Stimulated activated CD4-positive, alpha-beta T cell treated with anti-CD3 and anti-CD28 coated beads, TNF-alpha, amount 100 ng/mL, for 4 hours (primary cell): ENCODE results near the gene TCL1B.

ENCODE experiments used
- DNase-seq, 3 experiments: peaks; one replicate each; pipeline ENCODE4 v3.0.0-alpha.2; 2020; ENCODE audit warnings: low read depth in 3 of 3

The TCL1B gene

DNA sequence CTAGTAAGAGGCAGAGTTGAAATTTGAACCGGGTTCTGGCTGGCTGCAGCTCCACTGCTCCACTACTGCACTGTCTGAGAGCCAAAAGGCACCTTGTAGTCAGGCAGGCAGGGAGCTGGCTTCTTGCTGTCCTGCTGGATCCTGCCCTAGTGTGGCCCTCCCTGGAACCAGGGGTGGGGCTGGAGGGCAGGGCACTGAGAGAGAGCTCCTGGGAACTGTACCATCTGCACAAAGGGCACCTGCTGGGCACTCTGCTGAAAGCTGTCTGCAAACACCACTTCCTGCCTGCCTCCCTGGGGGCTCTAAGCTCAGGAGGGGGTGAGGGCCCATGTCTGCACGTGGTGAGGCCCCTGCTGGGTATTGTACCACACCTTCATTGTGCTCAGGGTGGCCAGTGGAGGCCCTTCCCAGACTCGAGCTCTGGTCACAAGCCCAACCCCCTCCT lies 19.0 kb upstream of the TCL1B start:
- no peak for DNase-seq

DNA sequence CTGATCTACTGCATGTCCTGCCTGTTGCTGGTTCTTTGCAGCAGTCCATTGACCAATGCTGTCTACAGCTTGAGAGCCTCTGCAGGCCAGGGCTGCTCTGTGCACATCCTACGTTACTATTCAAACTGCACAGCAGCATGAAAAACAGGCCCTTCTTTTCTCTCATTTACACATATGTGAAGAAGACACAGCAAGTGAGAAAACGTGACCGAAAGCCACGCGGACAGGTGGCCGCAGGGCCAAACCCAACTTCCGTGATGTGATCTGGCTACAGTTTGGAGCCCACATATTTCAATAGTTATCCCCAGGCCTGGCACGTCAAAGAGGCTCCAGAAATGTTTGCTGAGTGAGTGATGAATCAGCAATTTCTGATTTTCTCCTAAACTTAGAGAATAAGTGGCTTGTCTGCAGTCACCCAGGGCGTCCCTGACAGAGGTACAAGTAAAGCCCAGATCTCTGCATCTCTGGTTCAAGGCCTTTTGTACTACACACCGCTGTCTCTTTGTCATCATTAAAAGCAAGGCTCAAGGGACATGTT lies 17.9 kb upstream of the TCL1B start:
- DNase-seq: no peak

DNA sequence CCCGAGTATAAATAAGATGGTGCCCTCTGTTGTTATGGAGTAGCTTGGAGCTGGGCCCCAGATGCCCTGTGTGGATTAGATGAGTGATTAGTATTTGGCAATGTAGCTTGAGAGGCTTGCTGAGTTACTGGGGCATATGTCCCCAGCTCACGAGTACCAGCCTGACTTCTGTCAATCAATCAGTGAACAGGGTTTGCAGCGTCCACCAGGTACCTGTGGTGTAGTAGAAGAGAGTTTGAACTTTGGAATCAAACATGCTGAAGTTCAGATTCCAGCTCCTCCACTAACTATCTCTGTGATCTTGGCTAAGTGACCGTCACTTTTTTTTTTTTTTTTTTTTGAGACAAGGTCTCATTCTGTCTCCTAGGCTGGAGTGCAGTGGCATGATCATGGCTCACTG lies 11.6 kb upstream of the TCL1B start:
- no peak for DNase-seq

DNA sequence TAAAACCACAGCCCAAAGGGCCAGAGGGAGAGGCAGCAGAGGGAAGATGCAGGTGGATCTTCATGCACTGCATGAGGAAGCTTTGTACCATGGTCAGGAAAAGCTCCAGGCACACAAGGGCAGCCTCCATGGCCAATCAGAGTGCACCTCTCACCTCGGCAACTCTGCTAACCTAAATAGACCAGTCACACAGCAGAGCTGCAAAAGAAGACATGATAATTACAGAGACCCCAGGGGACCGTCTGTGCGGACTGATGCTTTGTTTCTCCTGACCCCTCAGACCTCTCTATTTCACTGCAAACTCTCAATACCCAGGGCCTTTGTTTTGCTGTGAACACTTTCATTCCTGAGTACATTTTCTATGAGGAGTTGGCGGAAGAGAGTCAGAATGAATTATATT lies 10.7 kb upstream of the TCL1B start:
- DNase-seq: no peak

DNA sequence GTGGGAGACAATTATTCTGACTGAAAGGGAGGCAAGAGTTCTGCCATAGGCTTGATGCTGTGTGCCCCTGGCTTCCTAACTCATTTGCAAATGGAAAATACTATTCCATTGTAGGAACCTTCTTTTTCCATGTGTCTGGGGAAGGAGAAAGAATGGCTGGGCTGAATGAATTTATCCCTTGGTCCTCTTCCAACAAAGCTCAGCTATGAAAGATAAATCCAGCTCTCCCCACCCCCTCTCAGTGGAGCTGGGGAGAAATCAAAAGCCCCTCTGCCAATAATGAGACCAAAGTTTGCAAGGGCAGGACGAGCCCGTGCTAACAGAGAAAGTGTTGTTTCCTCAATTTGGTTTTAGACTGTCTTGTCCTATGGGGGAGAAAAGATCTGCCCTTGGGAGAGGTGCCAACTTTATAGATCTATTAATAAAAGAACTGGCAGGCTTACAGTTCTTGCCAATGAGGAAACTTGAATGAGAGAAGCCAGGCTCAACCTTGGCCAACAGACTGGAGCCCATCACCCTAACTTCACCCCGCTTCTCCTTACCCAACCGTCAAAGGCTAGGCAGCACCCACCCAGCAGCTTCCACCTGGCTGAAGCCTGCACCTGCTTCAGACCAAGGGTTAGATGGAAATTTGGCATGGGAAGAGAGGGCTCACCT lies 8.9 kb upstream of the TCL1B start:
- no peak for DNase-seq

DNA sequence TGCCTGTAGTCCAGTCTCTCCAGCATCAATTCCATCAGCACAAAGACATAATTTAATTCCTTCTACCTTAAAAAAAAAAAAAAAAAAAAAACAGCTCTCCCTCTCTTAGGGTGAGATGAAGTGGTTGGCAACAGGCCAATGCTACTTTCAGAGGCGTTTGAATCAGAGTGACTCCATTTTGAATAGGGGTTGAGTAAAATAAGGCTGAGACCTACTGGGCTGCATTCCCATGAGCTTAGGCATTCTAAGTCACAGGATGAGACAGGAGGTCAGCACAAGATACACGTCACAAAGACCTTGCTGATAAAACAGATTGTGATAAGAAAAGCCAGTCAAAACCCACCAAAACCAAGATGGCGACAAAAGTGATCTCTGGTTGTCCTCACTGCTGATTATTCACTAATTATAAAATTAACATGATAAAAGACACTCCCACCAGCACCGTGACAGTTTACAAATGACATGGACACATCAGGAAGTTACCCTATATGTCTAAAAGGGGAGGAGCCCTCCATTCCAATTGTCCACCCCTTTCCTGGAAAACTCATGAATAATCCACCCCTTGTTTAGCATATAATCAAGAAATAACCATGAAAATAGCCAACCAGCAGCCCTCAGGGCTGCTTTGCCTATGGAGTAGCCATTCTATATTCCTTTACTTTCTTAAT lies 6.9 kb upstream of the TCL1B start:
- no peak for DNase-seq

DNA sequence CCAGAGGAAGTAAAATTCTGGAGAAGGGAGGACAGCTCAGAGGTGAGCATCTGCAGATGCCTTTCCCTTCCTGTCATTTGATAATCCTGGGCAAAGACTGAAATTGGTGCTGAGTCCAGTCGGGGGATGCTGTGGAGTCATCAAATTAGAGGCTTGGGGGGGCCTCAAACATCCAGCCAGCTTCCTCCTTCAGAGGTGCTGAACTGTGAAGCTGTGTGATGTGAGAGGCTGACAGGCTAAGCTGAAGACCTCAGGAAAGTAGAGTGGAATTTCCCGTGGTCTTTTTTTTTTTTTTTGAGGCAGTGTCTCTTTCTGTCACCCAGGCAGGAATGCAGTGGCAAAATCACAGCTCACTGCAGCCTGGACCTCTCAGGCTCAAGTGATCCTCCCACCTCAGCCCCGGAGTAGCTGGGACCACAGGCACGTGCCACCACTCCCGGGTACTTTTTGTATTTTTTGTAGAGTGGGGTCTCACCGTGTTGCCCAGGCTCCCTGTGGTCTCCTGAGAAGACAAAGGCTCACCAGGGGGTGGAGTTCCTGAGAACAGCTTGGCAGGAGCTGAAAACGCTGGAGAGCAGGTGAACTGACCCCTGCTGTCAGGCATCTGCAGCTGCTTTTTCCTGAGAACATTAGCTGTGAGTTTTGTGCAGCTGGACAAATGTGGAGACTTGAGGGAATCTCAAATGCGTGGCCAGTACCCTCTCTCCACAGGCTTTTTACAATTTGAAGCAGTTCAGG lies 6.1 kb upstream of the TCL1B start:
- no peak for DNase-seq

DNA sequence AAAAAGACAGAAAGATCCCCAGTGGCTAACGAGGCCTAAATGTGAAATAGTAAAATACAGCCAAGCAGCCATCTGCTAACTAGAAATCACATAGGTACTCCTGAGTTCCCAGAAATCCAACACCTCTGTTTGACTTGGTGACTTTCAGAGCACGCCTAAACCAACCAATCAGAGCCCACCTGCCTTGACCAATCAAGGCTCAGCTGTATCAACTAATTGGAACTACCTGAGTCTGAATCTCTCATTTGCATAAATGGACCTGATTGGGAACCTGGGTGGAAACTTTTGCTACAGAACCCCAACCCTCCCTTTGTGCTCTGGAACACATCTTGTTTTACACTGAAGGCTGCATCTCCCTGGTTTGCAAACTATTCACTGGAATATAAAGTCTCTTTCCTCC lies 5.1 kb upstream of the TCL1B start:
- no peak for DNase-seq

DNA sequence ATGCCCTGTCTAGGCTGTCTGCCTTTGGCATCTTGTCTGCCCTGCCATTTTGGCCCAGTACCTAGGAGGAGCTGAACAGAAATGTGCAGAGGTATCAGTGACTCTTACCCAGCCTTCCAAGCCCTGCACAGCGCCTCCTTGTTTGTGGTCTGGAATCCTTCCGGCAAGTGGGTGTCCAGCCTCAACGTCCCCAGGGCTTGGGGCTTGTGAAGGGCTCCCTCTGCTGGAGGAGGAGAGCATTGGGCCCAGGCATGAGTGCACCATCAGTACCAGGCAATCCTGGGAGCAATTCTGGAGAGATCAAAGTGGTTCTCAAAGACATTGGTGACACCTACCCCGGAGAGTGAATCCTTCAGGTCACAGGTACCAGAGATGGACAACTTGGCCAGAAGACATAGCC lies 2.4 kb upstream of the TCL1B start:
- no peak for DNase-seq

DNA sequence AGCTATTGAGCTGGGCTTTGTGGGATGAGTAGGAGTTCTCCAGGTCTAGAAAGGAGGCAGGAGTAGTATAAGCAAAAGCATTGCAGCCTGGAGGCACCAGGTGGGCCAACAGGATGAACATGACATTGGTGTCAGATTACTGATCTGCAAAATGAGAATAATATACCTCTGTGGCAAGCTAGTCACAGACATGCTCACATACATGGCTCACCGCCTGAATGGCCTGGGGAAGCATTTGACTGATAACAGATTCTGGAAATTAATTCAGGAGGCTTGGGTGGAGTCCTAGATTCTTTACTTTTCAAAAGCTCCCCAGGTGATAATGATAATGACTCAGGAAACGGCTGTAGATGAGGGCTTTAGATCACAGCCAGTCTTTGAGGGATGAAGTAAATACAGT lies 709 bp downstream of the TCL1B start:
- no peak for DNase-seq

DNA sequence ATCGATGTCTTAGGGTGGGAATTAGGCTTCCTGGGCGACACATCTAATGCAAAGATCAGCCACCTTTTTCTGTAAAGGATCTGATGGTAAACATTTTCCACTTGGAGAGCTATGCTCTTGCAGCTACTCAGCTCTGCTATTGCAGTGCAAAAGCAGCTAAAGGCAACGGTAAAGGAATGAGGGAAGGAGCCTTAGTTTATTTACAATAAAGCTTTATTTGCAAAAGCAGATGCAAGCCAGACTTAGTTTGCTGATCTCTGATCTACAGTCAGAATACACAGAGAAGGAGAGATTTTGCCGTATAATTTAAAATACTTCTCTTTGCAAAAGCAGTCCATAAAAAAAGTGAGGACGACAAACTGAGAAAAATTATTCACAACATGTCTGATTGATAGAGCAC lies 3.2 kb downstream of the TCL1B start:
- no peak for DNase-seq

DNA sequence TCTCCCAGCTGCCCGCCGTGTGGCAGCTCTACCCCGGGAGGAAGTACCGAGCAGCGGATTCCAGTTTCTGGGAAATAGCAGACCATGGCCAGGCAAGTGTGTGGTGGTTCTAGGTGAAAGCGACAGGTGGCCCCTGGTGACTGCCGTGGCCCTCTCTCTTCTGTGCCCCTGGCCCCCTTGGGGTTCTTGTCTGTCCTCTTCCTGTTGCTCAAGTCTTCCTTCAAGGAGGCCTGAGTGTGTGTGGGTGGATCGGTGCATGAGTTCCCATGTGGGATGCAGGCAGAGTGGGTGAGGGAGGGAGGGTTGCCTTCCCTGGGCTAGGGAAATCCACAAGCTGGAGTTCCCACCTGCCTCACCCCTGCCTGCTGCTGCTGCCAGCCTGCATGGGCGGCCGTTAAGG lies 4.6 kb downstream of the TCL1B start:
- DNase-seq: no peak

DNA sequence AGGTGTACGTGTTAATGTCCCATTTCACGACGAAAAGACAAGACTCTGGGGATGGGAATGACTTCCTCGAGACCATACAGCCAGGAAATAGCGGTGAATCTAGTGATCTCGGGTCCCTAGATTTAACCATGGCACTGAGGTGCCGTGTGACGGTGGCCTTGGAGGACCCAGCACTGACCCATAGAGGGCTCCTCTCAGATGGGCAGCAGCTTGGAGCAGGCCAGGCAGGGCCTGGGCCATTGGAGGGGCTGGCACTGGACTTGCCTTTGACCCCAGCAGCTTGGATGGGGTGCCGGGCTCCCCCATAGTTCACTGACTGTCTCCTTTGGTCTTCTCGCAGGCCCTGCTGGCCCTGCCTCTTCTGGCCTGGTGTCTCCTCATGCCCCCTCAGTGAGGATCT lies 5.4 kb downstream of the TCL1B start:
- no peak for DNase-seq

DNA sequence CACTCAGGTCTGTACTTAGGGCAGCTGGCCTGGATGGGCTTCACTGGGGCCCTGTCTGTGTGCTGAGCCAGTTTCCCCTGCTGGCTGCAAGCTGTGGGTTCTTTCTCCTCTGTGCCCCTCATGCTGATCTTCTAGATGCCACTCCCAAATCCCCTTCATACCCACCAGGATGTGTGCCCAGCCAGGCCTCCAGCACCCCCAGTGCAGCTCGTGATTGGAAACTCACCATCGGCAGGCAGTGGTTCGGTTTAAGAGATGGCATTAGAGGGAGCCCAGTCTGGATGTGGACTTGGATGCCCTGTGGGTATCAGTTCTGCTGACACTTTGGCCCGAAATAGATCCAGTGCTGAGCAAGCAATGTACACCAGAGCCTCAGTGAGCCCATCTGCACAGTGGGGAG lies 5.9 kb downstream of the TCL1B start:
- no peak for DNase-seq

DNA sequence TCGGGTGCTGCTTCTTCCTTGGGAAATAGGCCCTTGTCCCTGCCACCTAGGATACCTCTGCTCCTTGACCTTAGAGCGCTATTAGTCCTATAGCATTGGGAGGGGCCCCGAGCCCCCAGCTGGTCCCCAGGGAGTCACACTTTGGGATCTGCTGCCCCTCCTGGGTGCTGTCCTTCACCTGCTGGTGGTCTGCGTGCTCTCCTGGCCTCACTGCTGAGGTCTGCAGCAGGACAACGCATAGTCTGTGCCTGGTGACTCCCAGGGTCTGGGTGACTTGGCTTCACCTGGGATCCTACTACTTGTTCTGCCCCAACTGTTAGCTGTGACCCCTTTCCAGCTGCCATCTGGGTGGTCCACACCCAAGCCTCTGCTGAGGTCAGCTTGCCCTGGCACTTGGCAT lies 8.8 kb downstream of the TCL1B start:
- DNase-seq: no peak

DNA sequence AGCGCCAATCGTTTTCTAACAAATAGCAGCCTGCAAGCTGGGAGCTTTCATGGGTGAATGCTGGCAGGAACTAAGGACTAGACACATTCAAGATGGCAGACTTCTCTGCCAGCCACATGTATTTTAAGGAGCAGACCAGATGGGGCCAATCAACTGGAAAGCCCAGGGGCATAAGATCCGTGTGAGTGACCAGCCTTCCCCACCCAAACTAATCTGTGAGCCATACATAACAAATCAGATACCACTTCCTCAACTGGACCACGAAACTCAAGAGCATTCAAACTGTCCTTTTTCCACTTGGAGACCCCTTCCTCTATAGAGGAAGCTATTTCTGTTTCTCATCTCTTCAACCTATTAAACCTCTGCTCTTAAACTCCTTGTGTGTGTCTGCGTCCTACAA lies 9.7 kb downstream of the TCL1B start:
- no peak for DNase-seq

DNA sequence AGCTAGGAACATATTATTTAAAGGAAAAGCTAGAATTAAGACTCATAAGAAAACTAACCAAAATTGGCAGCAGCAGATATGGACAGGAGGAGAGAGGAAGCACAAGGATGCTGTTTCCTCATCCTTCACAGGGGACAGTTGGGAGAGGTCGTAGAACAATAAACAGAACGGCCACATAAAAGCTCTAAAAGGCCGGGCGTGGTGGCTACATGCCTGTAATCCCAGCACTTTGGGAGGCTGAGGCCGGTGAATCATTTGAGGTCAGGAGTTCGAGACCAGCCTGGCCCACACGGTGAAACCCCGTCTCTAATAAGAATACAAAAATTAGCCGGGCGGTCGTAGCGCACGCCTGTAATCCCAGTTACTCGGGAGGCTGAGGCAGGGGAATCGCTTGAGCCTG lies 10.5 kb downstream of the TCL1B start:
- no peak for DNase-seq

DNA sequence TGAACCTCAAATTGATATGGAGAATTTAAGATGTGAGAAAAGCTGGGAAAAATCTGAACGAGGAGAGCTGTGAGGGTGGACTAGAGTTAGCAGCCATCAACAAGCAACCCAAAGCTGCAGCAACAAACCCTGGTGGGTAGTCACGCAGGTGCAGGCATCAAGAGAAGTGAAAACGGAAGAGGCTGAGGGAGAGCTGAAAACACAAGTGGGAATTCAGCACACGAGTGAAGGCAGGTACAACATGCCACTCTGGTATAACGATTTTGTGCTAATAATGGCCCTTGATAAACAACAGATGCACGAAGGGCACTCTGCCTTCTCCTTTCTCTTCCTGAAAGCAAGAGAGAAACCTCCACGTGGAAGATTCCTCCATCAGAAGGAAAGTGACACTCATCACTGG lies 11.5 kb downstream of the TCL1B start:
- no peak for DNase-seq

DNA sequence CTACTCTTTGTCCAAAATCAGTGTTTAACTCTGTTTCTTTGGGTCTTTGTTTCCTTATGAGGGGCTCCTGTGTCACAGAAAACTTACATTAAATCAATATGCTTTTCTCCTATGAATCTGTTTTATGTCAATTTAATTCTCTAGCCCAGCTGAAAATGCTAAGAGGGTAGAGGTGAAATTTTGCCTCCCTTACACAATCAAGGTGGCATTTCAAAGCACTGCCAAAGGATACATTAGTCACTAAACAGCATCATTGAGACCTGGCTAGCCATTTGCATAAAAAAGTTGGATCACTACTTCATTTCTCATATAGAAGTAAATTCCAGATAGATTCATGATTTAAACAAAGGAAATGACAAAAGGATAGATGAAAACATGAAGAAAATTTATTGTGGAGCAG lies 12.1 kb downstream of the TCL1B start:
- DNase-seq: no peak

DNA sequence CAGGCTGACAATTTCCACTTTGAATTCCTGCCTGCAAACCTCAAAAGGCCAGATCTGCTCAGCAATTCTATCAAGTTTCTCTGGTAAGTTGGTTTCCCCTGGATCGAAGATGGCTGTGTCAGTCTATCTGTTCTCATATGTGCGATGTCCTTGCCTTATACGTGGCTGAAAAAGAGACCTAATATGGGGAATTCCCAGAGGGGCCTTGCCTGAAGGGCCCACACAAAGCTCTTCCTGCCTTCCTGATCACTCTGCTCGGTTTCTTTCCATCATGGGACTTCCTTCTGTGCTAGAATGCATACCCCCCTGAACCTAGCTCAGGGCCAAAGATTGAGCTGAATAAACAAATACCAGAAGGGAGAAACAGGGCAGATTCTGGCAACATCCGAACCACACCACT lies 13.2 kb downstream of the TCL1B start:
- DNase-seq: no peak

DNA sequence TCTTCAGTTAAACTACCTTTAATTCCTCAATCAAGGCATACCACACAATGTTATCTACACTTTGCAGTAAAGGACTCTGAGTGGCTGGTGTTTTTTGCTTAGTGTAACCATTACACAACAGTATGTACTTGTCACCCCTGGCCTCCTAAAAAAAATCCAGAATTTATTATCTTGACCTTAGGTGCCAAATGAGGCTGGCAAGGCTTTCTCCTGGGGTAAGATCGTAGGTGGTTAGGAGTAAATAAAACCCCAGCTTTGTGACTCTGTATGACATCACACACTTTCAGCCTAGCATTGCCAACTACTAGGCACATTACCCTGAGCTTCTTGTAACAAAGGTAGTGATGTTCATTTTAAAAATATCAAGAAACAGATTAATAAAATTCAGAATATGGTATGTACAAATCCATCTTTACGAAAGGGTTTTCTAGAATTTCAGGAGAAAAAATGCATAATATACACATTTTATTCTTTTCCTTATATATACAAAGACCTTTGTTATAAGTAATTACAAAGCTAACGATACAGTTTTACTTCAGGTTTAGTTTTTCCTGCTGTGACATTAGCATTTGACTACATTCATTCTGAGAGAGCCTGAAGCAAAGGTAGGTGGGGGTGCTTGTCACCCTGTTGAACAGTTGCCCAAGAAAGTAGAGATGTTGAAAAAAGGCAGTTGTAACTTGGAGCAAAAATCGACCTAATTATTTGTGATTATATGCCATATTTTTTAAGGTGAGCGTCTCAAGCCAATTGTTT lies 14.2 kb downstream of the TCL1B start:
- DNase-seq: no peak

DNA sequence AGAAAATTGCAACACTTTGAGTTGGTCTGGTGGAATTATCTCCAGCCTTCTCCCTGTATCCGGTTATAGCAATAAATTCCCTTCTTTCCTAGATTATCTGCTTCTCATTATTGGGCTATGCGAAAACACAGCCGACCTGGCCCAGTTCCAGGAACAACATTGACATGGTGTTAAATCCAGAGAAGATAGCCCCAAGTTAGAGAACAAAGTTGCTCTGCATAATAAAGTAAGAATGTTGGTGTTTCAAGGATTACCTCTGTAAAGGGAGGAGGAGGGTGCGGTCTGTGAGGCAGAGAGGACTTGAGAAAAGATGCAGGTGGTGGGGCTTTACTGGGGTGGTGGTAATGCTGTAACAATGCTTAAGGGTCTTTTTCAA lies 15.6 kb downstream of the TCL1B start:
- DNase-seq: no peak
